Lower leg skin (tissue), 4 donors: ENCODE measurements around the gene UBE4B. TPM values are rescaled to one million over a fixed set of nuclear protein-coding genes. Genes with fewer than 3 reads are reported as not detected.
A peak's percentile ranks its signal among the peaks of the same experiment; 100 is the strongest.
"Not testable (repeated sequence)": the region's sequence is repeated elsewhere in the genome, so short reads cannot be mapped to it uniquely, and the experiment has no call there.

Experiments
- DNase-seq, 2 donors: peaks; one replicate each; pipeline ENCODE4 v3.0.0-alpha.2; 2019; ENCODE audit warnings: low spot score in 2 of 2
- H3K4me3 ChIP-seq: fragments of 200-600 bp; sonication (generic); 2 replicates; pipeline ENCODE4 v1.5.1; 2017; ENCODE audit warnings: mild to moderate bottlenecking, low read depth; ENCODE audit not compliant: poor library complexity, severe bottlenecking
- CTCF ChIP-seq, 3 donors: fragments of 450-650 bp; IDR thresholded peaks; one replicate each; pipeline ENCODE4 v1.5.1; 2016; ENCODE audit warnings: antibody characterized with exemption in 3 of 3, mild to moderate bottlenecking in 3 of 3, moderate library complexity in 2 of 3
- POLR2A ChIP-seq, 2 donors: fragments of 450-650 bp; IDR thresholded peaks; one replicate each; pipeline ENCODE4 v1.6.1; 2016 to 2017; ENCODE audit warnings: antibody characterized with exemption in 2 of 2, mild to moderate bottlenecking in 1 of 2, moderate library complexity in 1 of 2
- WGBS, 2 donors: methylation state at CpG; one replicate each; pipeline ENCODE4 v1.1.5; 2018; 5-methylcytosine and 5-hydroxymethylcytosine counted together
- intact Hi-C: fragments of 100-400 bp; cut with DNase I; formaldehyde crosslinking; loops from one replicate; pipeline ENCODE4 v1.15.0; 2023; ENCODE audit warnings: low total_unique reads
- total RNA-seq, 4 donors: library from RNA; depleted of rRNA; stranded (reverse); fragments of >200 nt; gene quantifications; one replicate each; pipeline ENCODE4 v1.1.0, GENCODE V29; 2016

Gene UBE4B
- total RNA-seq, 4 donors from 2014 or later: 65.7 to 114 (median 69.9) TPM

GRCh38 chr1:10196976-10197375 lies 164.2 kb downstream of the UBE4B start:
- 44 to 48% methylated on average over 3 of the region's 3 CpGs for WGBS, 2 donors
- no peak for DNase-seq
- no peak overlapping the region for H3K4me3 ChIP-seq
- TF ChIP-seq CTCF (IDR thresholded peaks at IDR 0.05): no peak
- TF ChIP-seq POLR2A (IDR thresholded peaks at IDR 0.05): no peak
- intact Hi-C loops: no loop called here

- no peak for TF ChIP-seq CTCF (IDR thresholded peaks at IDR 0.05)
- no peak for TF ChIP-seq POLR2A (IDR thresholded peaks at IDR 0.05)
- DNase-seq: no peak
- 90 to 91% methylated on average over 4 of the region's 4 CpGs for WGBS, 2 donors
- intact Hi-C loops: loop anchor here (10.0 kb wide), 1 partner anchor 144 kb away; no protein-coding TSS in a partner anchor
- no peak overlapping the region for H3K4me3 ChIP-seq
These were observed 167.9 kb downstream of the UBE4B start for GRCh38 chr1:10200620-10201019.

GRCh38 chr1:10204003-10204642 lies 171.4 kb downstream of the UBE4B start:
- intact Hi-C loops: loop anchor here (10.0 kb wide), 1 partner anchor 141 kb away; no protein-coding TSS in a partner anchor
- 56 to 69% methylated on average over 7 of the region's 7 CpGs for whole genome bisulfite sequencing, 2 donors
- TF ChIP-seq POLR2A (IDR thresholded peaks at IDR 0.05): no peak
- no peak for TF ChIP-seq CTCF (IDR thresholded peaks at IDR 0.05)
- DNase-seq: peak in 1 of 2 donors; percentile 70
- H3K4me3 ChIP-seq: no peak overlapping the region

- DNase-seq: peak in 1 of 2 donors; percentile 42
- intact Hi-C loops: loop anchor here (10.0 kb wide), 1 partner anchor 140 kb away; no protein-coding TSS in a partner anchor
- WGBS, 2 donors: 84 to 90% methylated on average over 14 of the region's 14 CpGs
- H3K4me3 ChIP-seq: not testable (repeated sequence)
These were observed 172.4 kb downstream of the UBE4B start for GRCh38 chr1:10205206-10205605.

GRCh38 chr1:10207810-10208209 lies 175.1 kb downstream of the UBE4B start:
- DNase-seq: peak in 1 of 2 donors; percentile 13
- WGBS, 2 donors: 89 to 93% methylated on average over 3 of the region's 3 CpGs
- intact Hi-C loops: loop anchor here (10.0 kb wide), 1 partner anchor 137 kb away; no protein-coding TSS in a partner anchor
- H3K4me3 ChIP-seq: no peak overlapping the region
- TF ChIP-seq CTCF (IDR thresholded peaks at IDR 0.05): no peak
- TF ChIP-seq POLR2A (IDR thresholded peaks at IDR 0.05): no peak

GRCh38 chr1:10208537-10208936 lies 175.8 kb downstream of the UBE4B start:
- H3K4me3 ChIP-seq: no peak overlapping the region
- intact Hi-C loops: loop anchor here (10.0 kb wide), 1 partner anchor 136 kb away; no protein-coding TSS in a partner anchor
- TF ChIP-seq POLR2A (IDR thresholded peaks at IDR 0.05) (no peak), CTCF (IDR thresholded peaks at IDR 0.05) (no peak)
- peak in 1 of 2 donors; percentile 84 for DNase-seq
- 91 to 96% methylated on average over 11 of the region's 11 CpGs for WGBS, 2 donors
